NCI-H69 (cell line): ENCODE measurements around the gene ARSI.

Experiments used
- DNase-seq: peaks from one replicate; lab custom pipeline; 2025; lab: John Stamatoyannopoulos, UW

Gene ARSI

DNA sequence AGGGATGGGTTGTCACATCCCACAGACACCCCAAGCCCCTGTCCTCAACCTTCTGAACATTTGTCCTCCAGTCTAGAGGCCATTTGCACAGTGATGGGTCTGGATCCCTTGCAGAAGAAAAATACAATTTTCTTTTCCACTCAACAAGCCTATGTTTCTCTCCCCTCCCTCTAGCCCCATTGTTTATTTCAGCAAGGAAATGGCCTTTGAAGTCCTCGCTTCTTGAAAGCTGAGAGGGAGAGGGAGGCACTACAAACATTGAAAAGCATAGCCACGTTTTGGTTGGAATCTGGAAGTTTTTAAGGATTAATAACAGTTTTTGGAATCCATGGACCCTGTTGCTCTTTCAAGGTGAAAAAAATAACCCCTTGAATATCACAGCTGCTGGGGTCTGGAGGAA lies 24.0 kb upstream of the ARSI start:
- DNase-seq = no peak

DNA sequence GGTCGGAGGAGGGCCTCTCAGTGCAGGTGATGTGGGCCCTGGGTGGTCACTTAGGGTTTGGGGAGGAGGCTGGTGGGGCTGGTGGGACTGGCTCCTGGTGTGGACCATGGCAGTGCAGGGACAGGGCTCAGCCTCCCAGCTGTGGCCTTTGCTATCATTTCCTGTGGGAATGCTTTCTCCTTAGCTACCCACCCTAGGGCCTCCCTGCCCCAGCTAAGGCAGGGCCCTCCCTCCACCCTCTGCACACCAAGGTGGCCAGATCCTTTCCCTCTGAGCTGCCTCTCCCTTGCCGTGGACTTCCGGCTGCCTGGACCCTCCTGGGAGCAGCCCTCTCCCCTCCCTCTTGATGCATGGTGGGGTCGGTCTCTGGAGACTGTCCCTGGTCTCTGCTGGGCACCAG lies 22.7 kb upstream of the ARSI start:
- no peak for DNase-seq

DNA sequence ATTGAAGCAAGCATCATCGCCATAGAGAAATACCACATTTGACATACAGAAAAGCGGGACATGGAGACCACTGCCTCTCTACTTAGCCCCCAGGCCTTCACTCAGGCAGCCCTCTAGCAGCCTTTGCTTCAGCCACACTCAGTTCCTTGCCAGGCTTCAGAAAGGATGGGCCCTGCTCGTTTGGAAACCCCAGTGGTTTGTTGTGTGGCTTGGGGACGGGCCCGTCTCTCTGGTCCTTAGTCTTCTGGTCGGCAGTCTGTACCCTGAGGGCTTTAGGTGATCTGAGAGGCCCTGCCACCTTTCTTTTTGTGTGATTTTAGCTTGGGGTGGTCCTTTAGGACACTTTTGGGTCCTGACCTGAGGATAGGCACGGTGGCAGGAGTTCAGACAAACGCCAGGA lies 21.1 kb upstream of the ARSI start:
- no peak for DNase-seq

DNA sequence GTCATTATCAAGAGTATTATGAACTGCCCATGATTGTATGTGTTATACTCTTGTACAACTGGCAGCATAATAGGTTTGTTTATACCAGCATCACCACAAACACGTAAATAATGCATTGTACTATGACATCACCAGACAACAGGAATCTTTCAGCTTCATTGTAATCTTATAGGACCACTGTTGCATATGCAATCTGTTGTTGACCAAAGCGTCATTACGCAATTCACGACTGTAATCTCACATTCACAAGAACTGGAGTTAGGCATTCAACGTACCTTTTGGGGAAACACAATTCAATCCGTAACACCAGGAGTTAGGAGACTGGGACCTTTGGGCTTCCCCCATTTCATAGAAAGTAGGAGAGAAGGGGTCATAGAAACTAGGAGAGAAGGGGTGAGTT lies 20.4 kb upstream of the ARSI start:
- no peak for DNase-seq

DNA sequence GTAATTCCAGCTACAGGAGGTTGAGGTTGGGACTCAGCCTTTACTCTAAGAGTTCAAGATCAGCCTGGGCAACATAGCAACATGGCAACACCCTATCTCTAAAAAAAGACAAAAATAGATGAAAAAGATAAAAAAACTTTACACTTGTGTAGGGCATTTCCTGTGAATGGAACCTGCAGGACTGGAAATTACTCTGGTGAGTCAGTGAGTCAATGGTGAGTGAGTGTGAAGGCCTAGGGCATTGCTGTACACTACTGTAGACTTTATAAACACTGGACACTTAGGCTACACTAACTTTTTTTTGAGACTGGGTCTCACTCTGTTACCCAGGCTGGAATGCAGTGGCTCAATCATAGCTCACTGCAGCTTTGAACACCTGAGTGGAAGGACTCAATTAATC lies 19.5 kb upstream of the ARSI start:
- DNase-seq = no peak

DNA sequence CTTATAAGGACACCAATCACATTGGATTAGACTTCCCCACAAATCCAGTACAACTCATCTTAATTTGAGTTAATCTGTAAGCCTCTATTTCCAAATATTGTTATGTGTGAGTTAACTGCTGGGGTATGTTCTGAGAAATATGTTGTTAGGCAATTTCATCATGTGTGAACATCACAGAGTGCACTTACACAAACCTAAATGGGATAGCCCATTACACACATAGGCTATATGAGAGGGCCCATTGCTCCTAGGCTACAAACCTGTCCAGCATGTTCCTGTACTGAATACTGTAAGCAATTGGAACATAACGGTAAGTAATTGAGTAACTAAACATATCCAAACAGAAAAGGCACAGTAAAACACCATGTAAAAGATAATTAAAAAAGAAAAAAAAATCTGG lies 19.1 kb upstream of the ARSI start:
- no peak for DNase-seq

DNA sequence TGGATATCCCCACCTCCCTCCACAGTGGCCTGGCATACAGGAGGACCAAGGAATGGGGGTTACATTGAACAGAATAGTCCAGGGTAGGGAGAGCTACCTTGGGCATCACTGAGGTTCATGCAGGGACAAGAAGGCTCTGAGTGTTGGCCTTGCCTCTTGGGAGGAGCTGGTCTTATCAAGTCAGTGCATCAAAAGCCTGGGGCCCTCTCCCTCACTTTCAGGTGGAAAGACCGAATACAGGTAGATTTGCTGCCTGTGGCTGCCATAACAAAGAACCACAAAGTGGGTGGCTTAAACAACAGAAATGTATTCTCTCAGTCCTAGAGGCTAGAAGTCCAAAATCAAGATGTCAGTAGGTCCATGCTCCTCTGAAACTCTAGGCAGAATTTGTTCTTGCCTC lies 18.5 kb upstream of the ARSI start:
- DNase-seq = no peak

DNA sequence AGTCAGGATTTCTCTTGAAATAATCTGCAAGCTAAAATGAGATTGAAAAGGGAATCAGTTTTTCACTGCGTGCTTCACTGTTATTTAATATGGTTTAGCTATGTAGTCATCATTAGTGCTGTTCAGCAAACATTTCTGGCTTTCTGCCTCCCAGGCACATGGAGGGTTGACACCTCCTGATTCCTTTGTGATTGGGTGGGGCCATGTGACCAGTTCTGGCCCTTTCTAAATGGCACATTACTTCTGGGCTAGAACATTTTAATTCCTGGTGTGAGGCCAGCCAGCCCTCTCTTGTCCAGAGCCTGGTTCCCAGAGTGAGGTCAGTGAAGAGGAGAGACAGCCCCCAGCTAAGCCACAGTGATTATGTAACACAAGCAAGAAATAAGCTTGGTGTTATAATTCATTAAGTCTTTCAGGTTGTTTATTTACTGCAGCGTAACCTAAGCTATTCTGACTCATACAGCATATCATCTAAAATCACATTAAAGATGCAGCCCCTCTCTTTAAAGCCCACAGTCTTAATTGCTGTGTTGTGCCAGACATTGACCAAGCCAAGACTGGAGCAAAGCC lies 17.4 kb upstream of the ARSI start:
- DNase-seq = peak; percentile 92

DNA sequence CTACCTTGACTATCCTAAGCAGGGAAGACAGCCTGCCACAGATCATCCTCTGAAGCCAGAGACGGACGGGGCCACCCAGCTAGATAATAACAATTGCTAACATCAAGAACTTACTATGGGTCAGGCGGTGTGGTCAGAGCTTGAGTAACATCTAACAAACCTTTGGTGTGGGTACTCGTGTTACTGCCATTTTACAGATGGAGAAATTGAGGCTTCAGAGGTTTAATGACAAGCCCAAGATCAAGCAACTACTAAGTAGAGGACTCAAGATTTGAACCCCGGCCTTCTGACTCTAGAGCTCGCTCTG lies 16.7 kb upstream of the ARSI start:
- DNase-seq = no peak

DNA sequence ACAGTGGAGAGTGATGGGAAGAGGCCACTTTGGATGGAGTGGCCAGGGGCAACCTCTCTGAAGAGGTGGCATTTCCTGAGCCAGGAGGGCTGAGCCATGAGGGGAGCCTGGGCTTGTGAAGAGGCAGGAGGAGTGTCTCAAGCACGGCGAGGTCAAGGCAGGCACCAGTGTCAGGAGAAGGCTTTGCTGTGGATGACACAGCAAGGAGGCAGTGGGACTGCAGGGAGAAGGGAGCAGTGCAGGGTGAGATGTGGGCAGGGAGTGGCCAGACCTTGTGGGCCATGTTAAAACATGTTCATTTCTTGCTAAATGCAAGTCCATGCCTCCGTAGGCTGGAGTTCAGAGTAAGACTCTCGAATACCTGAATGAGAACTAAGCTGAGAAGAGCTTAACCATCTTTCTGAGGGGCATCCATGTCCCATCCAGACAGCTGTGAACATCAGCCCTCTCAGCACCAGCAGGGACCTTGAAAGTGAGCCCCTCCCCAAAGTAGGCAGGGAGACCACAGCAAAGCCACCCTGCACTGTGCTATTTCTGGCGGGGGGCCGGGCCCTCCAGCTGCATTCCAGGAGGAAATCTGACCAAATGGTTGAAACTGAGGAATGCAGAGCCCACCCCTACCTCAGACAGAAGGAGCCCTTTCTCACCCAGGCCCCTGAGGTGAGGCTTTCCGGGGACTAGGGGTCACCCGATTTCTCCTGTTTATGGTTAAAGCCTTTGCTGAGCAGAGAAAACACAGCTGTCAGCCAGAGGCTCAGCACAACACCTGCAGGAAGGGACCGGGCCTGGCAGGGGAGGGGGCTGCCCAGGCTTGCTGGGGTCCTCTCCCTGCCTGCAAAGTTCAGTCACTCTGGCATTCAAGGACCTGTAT lies 16.1 kb upstream of the ARSI start:
- no peak for DNase-seq

DNA sequence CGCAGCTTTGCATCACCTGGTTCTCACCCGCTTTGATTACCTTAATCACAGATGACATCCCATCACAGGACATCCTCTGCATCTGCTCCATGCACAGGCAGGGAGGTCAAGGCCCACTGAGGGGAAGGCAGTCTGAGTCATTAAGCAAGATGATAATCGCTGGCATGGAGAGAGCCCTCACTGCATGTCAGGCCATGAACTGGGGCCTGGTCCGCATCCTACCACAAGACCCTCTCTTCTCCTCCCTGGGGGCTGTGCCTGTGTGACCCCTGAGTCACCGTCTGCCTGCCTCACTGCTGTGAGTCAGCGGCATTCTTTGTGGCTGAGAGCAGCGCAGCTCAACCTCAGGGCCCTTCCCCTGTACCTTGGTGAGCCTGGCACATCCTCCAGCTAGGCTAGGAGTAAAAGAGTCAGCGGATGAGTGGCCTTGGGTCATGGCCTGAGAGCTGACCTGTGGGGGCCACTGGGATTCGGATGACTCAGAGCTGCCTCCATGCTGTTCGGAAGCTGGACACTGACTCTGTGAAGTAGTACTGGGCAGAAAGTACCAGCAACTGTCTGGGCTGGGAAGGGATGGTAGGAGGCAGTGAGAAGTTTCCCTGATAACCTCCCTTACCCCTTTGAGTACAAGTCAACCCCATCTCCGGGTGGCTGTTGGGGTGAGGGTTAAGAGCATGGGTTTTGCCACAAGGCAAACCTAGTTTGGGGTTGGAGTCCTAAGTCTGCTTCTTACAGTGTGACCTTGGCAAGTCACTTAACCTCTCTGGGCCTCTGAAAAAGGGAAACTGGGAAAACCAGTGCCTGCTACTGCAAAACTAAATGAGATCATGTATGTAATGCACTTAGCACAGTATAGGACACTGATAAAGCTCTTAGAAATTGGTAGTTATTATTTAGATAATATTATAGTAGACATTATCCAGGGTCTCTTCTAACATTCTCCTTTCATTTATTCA lies 14.6 kb upstream of the ARSI start:
- no peak for DNase-seq

DNA sequence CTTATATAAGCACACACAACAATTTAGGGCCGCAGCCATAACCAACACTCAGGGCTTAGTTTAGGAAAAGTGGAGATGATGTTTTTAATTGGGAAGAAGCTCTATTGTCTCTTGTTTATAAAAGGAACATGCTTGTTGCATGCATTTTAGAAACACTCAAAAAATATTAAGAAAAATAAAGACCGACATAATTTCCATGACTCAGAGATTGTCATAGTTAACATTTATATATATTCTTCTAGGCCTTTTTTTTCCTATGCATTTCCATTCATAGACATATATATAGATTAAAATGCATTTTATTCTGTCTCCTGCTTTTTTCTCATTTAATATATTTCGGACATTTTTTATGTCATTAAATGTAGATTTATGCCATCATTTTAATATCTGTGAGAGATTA lies 13.6 kb upstream of the ARSI start:
- no peak for DNase-seq

DNA sequence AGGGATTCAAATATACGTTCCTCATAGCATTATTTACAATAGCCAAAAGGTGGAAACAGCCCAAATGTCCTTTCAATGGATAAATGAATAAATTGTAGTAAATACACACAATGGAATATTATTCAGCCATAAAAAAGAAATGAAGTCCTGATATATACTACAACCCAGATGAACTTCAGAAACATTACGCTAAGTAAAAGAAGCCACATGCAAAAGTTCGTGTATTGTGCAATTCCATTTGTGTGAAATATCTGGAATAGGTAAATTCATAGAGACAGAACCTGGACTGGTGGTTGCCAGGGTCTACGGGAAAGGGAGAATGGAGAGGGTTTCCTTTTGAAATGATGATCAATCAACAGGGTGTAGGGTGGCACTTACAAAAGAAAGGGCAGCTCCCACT lies 12.5 kb upstream of the ARSI start:
- no peak for DNase-seq

DNA sequence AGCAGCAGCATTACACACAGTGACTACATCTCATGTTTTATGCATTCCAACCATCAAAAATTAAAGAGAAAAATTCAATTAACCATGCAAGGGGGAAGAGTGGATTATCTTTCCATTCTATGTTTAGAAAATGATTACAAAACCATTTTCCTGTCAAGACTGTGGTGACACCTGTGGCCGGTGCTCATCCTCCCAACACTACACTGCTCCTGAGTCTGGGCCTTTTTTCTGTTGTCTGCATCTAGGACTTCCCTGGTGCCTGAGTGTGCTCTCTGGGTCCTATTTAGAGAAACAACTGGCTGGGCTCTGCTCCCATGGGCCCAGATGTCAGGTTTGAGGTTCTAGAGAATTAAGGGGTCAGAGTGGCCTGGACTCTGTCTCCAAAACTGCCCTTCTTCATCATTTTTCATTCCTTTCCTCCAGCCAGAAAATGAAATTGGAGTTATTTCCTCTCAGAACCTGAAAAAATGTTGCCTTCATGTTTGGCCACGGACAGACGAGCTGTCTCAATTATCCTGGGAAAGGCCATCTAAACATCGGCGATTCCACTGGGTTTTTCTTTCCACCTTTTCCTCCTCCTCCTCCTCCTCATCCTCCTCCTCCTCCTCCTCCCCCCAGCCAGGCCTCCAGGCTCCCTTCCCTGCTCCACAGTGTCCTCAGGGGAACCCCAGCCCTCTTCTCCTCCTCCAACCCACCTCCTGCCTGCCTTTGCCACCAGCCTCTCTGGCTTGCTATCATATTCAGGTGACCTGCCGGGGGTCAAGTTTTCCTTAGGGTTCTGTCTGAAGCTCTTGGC lies 11.4 kb upstream of the ARSI start:
- no peak for DNase-seq

DNA sequence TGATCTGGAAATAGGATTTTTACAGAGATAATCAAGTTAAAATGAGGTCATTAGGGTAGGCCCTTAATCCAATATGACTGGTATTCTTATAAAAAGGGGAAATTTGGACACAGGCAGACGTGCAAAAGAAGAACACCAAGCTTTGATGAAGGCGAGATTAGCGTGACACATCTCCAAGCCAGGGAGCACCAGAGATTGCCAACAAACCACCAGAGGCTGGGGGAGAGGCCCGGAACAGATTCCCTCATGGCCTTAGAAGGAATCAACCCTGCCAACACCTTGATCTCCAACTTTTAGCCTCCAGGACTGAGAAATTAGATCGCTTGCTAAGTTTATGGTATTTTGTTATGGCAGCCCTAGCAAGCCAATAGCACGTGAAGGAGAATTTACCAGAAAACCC lies 10.8 kb upstream of the ARSI start:
- DNase-seq = no peak

DNA sequence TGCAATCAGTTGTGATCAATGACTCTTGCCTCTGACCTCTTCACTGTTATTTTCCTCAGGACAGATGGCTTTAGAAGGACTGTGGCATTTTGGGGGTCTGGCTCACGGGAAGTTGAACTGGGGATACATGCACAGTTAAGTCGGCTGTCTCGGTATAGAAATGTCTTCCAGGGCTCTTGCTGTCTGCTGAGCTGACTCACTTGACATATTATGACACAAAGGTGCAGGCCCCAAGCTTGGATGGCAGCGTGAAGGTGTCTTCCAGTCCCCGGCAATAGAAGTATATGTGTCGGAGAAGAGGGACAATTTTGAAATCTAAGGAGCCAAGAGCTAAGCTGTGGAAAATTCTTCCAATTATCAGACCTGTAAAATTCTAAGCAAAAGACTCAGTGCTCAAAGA lies 9.8 kb upstream of the ARSI start:
- no peak for DNase-seq

DNA sequence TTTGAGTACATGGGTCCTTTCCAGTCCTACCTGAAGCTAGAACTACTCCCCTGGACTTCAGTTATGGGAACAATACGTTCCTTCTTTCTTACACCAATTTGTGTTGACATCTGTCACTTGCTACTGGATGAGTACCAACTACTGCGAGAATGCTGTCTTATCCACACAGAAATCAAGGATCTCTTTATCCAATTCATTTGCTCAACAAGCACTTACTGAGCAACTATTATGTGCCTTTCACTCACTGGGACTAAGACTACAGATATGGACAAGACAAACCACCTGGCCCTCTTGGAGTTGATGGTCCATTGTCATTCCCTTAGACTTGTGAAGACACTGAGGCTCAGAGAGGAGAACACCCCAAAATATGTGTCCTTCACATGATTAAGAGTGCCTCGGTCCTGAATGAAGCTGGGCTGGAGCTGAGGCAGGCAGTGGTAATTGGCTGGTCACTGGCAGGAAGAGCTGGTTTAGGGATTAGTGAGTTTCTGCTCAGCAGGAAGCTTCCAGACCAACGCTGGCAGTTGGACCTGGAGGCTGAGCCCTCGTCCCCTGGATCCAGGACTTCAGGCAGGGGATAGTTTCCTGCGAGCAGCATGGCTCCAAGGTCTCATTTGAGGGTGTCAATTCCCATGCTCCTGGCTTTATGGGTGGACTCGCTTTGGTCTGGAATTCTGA lies 8.4 kb upstream of the ARSI start:
- no peak for DNase-seq

DNA sequence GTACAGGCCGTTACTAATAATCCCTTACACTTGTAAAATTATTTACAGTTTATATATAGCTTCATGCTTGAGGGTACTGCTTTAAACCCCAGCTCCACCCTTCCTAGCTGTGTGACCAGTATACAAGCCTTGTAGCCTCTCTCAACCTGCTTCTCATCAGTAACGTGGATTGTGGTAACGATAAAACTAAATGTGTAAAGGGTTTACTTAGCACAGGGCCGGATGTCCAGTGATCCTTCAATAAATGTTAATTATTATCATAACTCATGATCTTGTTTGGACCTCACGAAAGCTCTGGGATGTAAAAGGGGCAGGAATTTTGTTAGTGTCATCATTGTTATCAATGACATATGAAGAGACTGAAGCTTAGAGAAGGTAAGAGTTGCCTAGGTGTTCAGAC lies 7.5 kb upstream of the ARSI start:
- no peak for DNase-seq

DNA sequence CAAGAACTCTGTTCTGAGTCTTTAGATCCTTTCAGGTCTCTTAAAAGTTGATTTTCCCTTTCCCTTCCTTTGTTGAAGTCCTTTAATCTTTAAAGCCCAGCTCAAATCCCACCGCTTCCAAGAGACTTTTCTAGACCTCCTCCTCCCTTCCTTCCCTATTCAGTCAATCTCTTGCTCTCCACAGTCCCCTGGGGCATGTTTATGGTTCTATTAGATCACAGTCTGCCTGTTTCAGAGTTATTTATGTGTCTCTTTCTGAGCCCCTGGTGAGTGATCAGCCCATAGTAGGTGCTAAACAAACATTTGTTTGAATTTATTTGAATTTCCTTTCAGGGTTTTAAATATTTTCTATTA lies 7.2 kb upstream of the ARSI start:
- peak; percentile 69 for DNase-seq

DNA sequence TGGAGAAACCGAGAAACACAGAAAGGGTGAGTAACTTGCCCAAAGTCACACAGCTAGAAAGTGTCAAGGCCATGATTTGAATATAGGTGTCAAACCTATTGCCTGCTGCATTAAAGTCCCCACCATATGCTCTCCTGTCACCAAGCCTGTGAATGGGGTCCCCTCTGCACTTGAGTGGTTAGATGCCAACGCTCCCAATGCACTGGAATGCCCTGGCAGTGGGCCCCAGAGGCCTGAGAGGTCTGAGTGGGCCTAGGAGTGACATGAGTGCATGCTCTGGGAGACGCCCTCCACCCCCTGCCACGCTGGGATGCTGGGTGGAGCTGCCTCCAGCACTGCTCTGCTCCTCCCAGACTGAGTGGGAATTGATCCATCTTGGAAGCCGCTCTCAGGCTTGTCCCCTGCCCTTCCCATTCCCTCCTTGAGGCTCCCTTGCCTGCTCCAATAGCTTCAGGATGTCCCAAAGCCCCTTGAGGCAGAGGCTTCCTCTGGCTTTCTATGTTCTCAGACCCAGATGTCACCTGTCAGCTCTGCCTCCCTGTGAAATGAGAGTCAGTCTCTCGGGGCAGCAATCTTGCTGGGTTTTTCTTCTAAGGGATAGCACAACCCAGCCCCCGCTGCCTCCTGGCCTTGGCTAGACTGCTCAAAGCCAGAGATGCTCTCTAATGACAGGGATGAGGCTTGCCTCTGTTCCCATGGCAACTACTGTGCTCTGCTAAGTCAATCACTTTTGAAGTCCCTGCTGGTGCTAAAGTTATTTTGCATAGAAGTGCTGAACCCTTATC lies 6.6 kb upstream of the ARSI start:
- peak; percentile 73 for DNase-seq
